Neural progenitor cell (in vitro differentiated cells): ENCODE data around the gene NPB. TPM values are rescaled to one million over a fixed set of nuclear protein-coding genes. Genes with fewer than 3 reads are reported as not detected.

Experiments
- DNase-seq: peaks from one replicate; pipeline ENCODE4 v3.0.0-alpha.2; 2016; ENCODE audit warnings: low spot score
- H2AFZ ChIP-seq: fragments of 200-600 bp; sonication (generic); replicated peaks from 2 replicates; pipeline ENCODE4 v1.6.1; 2016; ENCODE audit warnings: antibody characterized with exemption
- H3F3A ChIP-seq: fragments of 200-600 bp; sonication (generic); 2 replicates; pipeline ENCODE4 v1.6.1; 2016; ENCODE audit warnings: antibody characterized with exemption, low read depth
- H3K27ac ChIP-seq: fragments of 200-600 bp; sonication (generic); 2 replicates; pipeline ENCODE4 v1.5.1; 2016; ENCODE audit warnings: mild to moderate bottlenecking
- H3K27me3 ChIP-seq: fragments of 200-600 bp; sonication (generic); 2 replicates; pipeline ENCODE4 v1.6.1; 2016; ENCODE audit warnings: mild to moderate bottlenecking, moderate library complexity
- H3K36me3 ChIP-seq: fragments of 200-600 bp; sonication (generic); 2 replicates; pipeline ENCODE4 v1.5.1; 2016
- H3K4me1 ChIP-seq: fragments of 200-600 bp; sonication (generic); 2 replicates; pipeline ENCODE4 v1.6.1; 2016; ENCODE audit warnings: mixed run types
- H3K4me2 ChIP-seq: fragments of 200-600 bp; sonication (generic); 2 replicates; pipeline ENCODE4 v1.6.1; 2016
- H3K4me3 ChIP-seq: fragments of 200-600 bp; sonication (generic); 2 replicates; pipeline ENCODE4 v1.5.1; 2016
- H3K79me2 ChIP-seq: fragments of 200-600 bp; sonication (generic); 2 replicates; pipeline ENCODE4 v1.6.1; 2016; ENCODE audit warnings: low read depth
- H3K9ac ChIP-seq: fragments of 200-600 bp; sonication (generic); 2 replicates; pipeline ENCODE4 v1.6.1; 2016
- H3K9me3 ChIP-seq: fragments of 200-600 bp; sonication (generic); 2 replicates; pipeline ENCODE4 v1.5.1; 2016; ENCODE audit warnings: low read depth
- H4K20me1 ChIP-seq: fragments of 200-600 bp; sonication (generic); 2 replicates; pipeline ENCODE4 v1.6.1; 2016; ENCODE audit warnings: low read depth
- H3K27ac Mint-ChIP-seq: 3 replicates; pipeline ENCODE4 v1.8.0; 2021; ENCODE audit warnings: mixed read lengths
- H3K27me3 Mint-ChIP-seq: 2 replicates; pipeline ENCODE4 v1.8.0; 2022; ENCODE audit warnings: low read depth, mild to moderate bottlenecking, inconsistent platforms, moderate library complexity, mixed read lengths; ENCODE audit not compliant: insufficient read depth
- H3K36me3 Mint-ChIP-seq: 3 replicates; pipeline ENCODE4 v1.8.0; 2021; ENCODE audit warnings: mixed read lengths
- H3K4me1 Mint-ChIP-seq: 3 replicates; pipeline ENCODE4 v1.8.0; 2021; ENCODE audit warnings: mixed read lengths
- H3K4me3 Mint-ChIP-seq: 3 replicates; pipeline ENCODE4 v1.8.0; 2021; ENCODE audit warnings: mild to moderate bottlenecking, moderate library complexity, mixed read lengths
- H3K9me3 Mint-ChIP-seq: 3 replicates; pipeline ENCODE4 v1.8.0; 2020; ENCODE audit warnings: mixed read lengths
- EZH2 ChIP-seq: fragments of 200-600 bp; sonication (generic); IDR thresholded peaks from 2 replicates; pipeline ENCODE4 v1.6.1; 2017; ENCODE audit warnings: antibody characterized with exemption, mild to moderate bottlenecking, moderate library complexity
- EZH2phosphoT487 ChIP-seq: fragments of 200-600 bp; sonication (generic); IDR thresholded peaks from 2 replicates; pipeline ENCODE4 v1.6.1; 2017; ENCODE audit warnings: antibody characterized with exemption
- total RNA-seq: library from RNA; depleted of rRNA; stranded (reverse); fragments of >200 nt; gene quantifications from 2 replicates; pipeline ENCODE4 v1.2.3, GENCODE V29; 2015; ENCODE audit warnings: low replicate concordance
- TF ChIP-seq, protein P1 (sequence below): fragments of 200-600 bp; sonication (generic); IDR thresholded peaks from 2 replicates; pipeline ENCODE4 v1.5.1; 2017; ENCODE audit warnings: antibody characterized with exemption, mild to moderate bottlenecking

NPB gene
- total RNA-seq, 1 donor from 2014 or later, result not detected

DNA sequence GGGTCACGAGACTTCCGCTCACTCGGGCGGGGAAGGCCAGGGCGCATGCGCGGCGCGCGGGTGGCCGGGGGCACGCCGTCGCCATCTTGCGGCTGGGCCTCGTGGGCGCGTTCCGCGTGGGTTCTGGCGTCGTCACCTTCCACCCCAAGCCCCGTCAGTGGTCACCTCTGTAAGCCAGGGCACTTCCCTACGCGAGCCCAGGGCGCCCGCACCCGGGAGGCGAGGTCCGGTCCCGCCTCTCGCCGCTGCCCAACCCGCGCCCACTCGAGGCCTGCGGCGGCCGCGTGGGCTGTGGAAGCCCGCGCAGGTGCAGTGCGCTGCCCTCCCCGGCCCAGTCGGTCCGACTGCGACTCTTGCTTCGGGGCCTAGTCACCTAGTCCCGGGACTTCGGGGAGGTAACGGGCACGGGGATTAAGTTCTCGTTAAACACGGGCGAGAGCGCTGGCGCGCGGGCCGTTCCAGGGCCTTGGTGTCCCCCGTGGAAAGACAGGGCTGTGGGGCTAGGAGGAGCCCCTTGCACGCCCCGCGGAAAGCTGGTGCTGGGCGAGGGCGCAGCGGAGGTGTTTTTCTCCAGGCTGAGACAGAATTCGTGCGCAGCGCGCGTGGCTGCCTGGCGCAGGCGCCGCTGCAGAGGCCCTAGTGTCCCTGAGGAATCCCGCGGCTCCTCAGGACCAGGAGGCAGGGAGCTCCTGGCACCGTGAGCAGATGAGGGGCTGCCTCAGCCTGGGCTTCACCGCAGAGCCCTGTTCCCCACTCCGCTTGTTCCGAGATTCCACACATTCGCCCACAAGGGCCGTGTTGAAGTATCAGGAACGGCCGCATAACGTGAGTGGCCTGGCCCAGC lies 30.4 kb upstream of the NPB start:
- Histone ChIP-seq H3K79me2 (peaks cover 28% of the 10 kb centered on the region), H3K27me3 (no peaks in the 10 kb centered on the region), H3K4me3 (peak overlapping the region; percentile 76), H3K9ac (peak overlapping the region; percentile 73), H3K4me1 (peaks cover 14% of the 10 kb centered on the region), H4K20me1 (peaks cover 35% of the 10 kb centered on the region), H3K9me3 (no peaks in the 10 kb centered on the region), H3K4me2 (peak overlapping the region; percentile 91), H3K36me3 (no peaks in the 10 kb centered on the region), H2AFZ (peak overlapping the region; percentile 80), H3F3A (peaks cover 58% of the 10 kb centered on the region), H3K27ac (peak overlapping the region; percentile 42)
- H3K4me1 Mint-ChIP-seq, result peaks cover 16% of the 10 kb centered on the region
- peak overlapping the region; percentile 79 for H3K27ac Mint-ChIP-seq
- TF ChIP-seq, protein P1, sequence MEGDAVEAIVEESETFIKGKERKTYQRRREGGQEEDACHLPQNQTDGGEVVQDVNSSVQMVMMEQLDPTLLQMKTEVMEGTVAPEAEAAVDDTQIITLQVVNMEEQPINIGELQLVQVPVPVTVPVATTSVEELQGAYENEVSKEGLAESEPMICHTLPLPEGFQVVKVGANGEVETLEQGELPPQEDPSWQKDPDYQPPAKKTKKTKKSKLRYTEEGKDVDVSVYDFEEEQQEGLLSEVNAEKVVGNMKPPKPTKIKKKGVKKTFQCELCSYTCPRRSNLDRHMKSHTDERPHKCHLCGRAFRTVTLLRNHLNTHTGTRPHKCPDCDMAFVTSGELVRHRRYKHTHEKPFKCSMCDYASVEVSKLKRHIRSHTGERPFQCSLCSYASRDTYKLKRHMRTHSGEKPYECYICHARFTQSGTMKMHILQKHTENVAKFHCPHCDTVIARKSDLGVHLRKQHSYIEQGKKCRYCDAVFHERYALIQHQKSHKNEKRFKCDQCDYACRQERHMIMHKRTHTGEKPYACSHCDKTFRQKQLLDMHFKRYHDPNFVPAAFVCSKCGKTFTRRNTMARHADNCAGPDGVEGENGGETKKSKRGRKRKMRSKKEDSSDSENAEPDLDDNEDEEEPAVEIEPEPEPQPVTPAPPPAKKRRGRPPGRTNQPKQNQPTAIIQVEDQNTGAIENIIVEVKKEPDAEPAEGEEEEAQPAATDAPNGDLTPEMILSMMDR, result peak; percentile 46
- TF ChIP-seq EZH2phosphoT487 (no peak), EZH2 (peak; percentile 25)
- peak; percentile 74 for DNase-seq
- H3K9me3 Mint-ChIP-seq, result no peaks in the 10 kb centered on the region
- H3K27me3 Mint-ChIP-seq, result peaks cover 4% of the 10 kb centered on the region
- peak overlapping the region; percentile 88 for H3K4me3 Mint-ChIP-seq
- H3K36me3 Mint-ChIP-seq, result peaks cover 3% of the 10 kb centered on the region

GRCh38 chr17:81877569-81877968 lies 24.5 kb upstream of the NPB start:
- Mint-ChIP-seq H3K4me1 (peaks cover 5% of the 10 kb centered on the region), H3K4me3 (no peak overlapping the region)

DNA sequence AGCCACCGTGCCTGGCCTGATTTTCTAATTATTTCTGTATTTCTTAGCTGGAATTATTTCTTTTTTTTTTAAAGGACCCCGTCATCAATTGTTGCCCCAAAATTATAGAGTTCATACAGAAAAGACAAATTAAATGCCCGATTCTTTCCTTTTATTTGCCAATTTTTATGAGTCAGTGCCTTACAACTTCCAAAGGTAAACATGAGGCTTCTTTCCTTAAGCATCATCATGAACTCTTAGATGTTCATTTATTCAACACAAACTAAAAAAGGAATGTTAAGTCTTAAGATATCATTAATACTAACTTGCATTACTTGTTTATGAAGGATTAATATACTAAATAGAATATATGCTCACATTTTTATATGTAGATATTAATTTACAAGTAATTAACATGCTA lies 23.7 kb upstream of the NPB start:
- Histone ChIP-seq H3K9me3 (no peaks in the 10 kb centered on the region), H3F3A (peaks cover 29% of the 10 kb centered on the region), H3K27ac (no peak overlapping the region), H4K20me1 (no peaks in the 10 kb centered on the region), H3K9ac (no peak overlapping the region), H2AFZ (no peak overlapping the region), H3K36me3 (no peaks in the 10 kb centered on the region), H3K4me2 (no peak overlapping the region), H3K27me3 (no peaks in the 10 kb centered on the region), H3K79me2 (no peaks in the 10 kb centered on the region), H3K4me1 (no peaks in the 10 kb centered on the region), H3K4me3 (no peak overlapping the region)
- TF ChIP-seq, protein P1, result no peak
- no peak for TF ChIP-seq EZH2
- TF ChIP-seq EZH2phosphoT487, result no peak
- no peak for DNase-seq
- peaks cover 15% of the 10 kb centered on the region for H3K36me3 Mint-ChIP-seq
- no peaks in the 10 kb centered on the region for H3K27me3 Mint-ChIP-seq
- no peak overlapping the region for H3K4me3 Mint-ChIP-seq
- no peak overlapping the region for H3K27ac Mint-ChIP-seq
- H3K9me3 Mint-ChIP-seq, result no peaks in the 10 kb centered on the region
- H3K4me1 Mint-ChIP-seq, result no peaks in the 10 kb centered on the region

More at GRCh38 chr17:81877569-81877968, 24.5 kb upstream of the NPB start:
- no peak overlapping the region for H3K4me3 ChIP-seq
- DNase-seq, result no peak
- H3K79me2 ChIP-seq, result peaks cover 3% of the 10 kb centered on the region
- Mint-ChIP-seq H3K36me3 (peaks cover 16% of the 10 kb centered on the region), H3K9me3 (no peaks in the 10 kb centered on the region), H3K27me3 (no peaks in the 10 kb centered on the region), H3K27ac (no peak overlapping the region)
- no peaks in the 10 kb centered on the region for H3K9me3 ChIP-seq
- no peaks in the 10 kb centered on the region for H3K4me1 ChIP-seq
- H3K36me3 ChIP-seq, result no peaks in the 10 kb centered on the region
- H3K9ac ChIP-seq, result no peak overlapping the region
- no peaks in the 10 kb centered on the region for H3K27me3 ChIP-seq
- H3F3A ChIP-seq, result peaks cover 35% of the 10 kb centered on the region
- TF ChIP-seq EZH2phosphoT487, result no peak
- TF ChIP-seq, protein P1, result no peak
- no peak for TF ChIP-seq EZH2
- H2AFZ ChIP-seq, result no peak overlapping the region
- H3K27ac ChIP-seq, result no peak overlapping the region
- no peak overlapping the region for H3K4me2 ChIP-seq
- H4K20me1 ChIP-seq, result no peaks in the 10 kb centered on the region
